Measurements from ENCODE around the gene ADAMTSL2.

ADAMTSL2 gene

GRCh38 chr9:133534346-133535291 is at the start of gene ADAMTSL2:
TSS of gene ADAMTSL2 (plus strand) at chr9:133534704. CDS start at chr9:133536713, 2,009 bp downstream.
- DNase-seq (ENCODE audit: low read depth in 2 of 2), result no peak

GRCh38 chr9:133485531-133486260 is 48.8 kb upstream of the ADAMTSL2 start:
- DNase-seq (ENCODE audit: low read depth in 2 of 2), result no peak

- no peak for DNase-seq (ENCODE audit: low read depth in 2 of 2)
These were observed 47.2 kb upstream of the ADAMTSL2 start for GRCh38 chr9:133487331-133487725.

GRCh38 chr9:133488686-133489252 is 45.7 kb upstream of the ADAMTSL2 start:
- DNase-seq (ENCODE audit: low read depth in 2 of 2), result no peak

GRCh38 chr9:133489253-133490190 is 45.0 kb upstream of the ADAMTSL2 start:
- DNase-seq (ENCODE audit: low read depth in 2 of 2), result no peak

GRCh38 chr9:133490201-133490681 is 44.3 kb upstream of the ADAMTSL2 start:
- DNase-seq (ENCODE audit: low read depth in 2 of 2), result no peak

DNA sequence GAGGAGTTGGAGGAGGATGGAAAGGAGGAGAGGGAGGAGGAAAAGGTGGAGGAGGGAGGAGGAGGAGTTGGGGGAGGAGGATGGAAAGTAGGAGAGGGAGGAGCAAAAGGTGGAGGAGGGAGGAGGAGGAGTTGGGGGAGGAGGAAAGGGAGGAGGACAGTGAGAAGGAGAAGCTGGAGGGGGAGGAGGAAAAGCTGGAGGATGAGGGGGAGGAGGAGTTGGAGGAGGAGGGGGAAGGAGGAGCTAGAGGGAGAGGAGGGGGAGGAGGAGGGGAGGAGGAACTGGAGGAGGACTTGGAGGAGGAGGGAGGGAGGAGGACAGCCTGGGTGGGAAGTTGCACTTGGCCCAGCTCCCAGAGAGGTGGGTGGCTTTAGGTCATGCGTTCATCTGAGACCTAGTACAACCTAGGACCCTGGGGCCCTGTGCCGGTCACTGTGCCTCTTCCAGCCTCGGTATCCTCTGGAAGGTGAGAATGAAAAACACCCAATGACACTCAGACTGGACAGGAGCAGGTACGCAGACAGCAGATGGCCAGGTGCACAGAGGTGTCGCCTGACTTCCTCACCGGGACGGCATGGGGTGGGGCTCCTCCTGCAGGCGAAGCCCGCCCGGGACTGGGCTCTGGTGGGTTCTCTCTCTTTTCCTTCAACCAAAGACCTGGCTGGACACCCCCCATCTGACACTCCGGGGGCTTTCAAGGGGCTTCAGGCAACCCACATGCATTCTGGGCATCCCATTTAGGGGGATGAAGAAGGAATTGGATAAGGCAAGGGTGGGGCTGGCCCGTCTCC is 43.4 kb upstream of the ADAMTSL2 start:
- DNase-seq (ENCODE audit: low read depth in 2 of 2), result no peak

DNA sequence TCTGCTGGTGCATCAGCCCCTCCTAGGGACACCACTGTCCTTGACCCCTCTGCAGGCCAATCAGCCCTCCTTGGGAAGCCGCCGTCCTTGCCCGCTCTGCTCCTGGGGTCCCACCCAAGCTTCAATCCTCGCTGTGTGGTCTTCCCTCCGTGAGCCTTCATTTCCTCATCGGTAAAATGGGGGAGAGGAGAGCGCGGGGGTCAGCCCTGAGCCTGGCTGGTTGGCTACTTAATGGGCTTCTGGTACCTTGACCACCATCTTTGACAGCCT is 42.9 kb upstream of the ADAMTSL2 start:
- DNase-seq (ENCODE audit: low read depth in 2 of 2), result no peak

DNA sequence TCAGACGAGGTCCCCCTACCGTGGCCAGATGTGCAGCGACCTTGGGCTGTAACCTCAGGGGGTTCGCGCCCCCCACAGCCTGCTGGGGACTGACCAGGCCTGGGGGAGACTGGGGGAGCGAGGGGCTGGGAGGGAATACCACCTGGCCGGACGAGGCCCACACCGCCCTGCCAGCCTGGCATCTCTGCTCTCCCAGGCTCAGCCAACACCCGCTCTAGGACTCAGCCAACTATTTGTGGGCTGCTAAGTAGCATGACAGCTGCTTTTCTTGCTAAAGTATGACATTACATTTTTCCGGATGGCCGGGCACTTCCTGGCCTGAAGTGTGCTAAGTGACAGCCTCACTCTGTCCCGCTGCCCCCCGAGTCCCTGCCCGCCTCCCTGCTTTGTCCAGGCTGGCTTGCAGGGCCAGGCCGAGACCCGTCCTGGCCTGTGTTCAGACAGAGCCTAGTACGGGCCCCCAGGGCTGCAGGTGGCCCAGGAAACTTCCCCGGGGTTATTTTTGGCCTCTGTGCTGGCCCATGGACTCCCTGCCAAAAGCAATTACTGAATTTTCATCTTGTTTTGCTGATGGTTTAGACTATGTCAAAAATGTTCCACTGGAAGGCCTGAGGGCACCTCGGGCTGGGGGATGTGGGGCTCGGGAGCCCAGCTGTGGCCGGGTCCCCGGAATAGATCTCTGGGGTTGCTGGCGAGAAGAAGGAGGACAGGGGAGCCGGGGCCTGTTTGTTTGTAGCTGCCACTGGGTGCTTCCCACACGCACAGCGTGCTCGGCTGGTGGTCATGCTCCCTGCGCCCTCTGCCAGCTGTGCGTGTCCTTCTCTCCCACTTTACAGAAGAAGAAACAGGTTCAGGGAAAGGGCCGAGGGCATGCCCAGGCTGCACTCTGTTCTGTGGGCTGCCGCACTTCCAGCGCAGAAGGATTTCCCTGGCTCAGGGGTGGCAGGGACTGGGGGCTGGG is 42.2 kb upstream of the ADAMTSL2 start:
- DNase-seq (ENCODE audit: low read depth in 2 of 2), result no peak

GRCh38 chr9:133493428-133493827 is 41.1 kb upstream of the ADAMTSL2 start:
- DNase-seq (ENCODE audit: low read depth in 2 of 2), result no peak

GRCh38 chr9:133493845-133494540 is 40.5 kb upstream of the ADAMTSL2 start:
- DNase-seq (ENCODE audit: low read depth in 2 of 2), result no peak

GRCh38 chr9:133494636-133495326 is 39.7 kb upstream of the ADAMTSL2 start:
- no peak for DNase-seq (ENCODE audit: low read depth in 2 of 2)

DNA sequence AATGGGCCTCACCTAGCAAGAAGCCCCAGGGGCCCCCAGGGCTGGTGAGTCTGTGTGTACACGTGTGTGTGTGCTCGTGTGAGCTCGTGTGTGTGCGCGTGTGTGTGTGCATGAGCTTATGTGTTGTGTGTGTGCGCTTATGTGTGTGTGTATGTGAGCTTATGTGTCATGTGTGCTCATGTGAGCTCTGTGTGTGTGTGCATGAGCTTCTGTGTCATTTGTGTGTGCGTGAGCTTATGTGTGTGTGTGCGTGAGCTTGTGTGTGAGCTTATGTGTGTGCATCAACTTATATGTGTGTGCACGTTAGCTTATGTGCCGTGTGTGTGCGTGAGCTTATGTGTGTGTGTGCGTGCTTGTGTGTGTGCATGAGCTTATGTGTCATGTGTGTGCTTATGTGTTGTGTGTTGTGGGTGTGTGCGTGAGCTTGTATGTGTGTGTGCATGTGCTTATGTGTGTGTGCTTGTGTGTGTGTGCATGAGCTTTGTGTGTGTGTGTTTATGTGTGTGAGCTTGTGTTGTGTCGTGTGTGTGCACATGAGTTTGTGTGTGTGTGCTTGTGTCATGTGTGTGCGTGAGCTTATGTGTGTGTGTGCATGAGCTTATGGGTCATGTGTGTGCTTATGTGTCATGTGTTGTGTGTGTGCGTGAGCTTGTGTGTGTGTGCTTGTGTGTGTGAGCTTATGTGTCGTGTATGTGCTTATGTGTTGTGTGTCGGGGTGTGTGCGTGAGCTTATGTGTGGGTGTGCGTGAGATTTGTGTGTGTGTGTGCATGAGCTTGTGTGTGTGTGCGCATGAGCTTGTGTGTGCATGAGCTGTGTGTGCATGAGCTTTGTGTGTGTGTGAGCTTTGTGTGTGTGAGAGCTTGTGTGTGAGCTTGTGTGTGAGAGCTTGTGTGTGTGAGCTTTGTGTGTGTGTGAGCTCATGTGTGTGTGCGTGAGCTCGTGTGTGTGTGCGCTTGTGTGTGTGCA is 38.9 kb upstream of the ADAMTSL2 start:
- no peak for DNase-seq (ENCODE audit: low read depth in 2 of 2)

DNA sequence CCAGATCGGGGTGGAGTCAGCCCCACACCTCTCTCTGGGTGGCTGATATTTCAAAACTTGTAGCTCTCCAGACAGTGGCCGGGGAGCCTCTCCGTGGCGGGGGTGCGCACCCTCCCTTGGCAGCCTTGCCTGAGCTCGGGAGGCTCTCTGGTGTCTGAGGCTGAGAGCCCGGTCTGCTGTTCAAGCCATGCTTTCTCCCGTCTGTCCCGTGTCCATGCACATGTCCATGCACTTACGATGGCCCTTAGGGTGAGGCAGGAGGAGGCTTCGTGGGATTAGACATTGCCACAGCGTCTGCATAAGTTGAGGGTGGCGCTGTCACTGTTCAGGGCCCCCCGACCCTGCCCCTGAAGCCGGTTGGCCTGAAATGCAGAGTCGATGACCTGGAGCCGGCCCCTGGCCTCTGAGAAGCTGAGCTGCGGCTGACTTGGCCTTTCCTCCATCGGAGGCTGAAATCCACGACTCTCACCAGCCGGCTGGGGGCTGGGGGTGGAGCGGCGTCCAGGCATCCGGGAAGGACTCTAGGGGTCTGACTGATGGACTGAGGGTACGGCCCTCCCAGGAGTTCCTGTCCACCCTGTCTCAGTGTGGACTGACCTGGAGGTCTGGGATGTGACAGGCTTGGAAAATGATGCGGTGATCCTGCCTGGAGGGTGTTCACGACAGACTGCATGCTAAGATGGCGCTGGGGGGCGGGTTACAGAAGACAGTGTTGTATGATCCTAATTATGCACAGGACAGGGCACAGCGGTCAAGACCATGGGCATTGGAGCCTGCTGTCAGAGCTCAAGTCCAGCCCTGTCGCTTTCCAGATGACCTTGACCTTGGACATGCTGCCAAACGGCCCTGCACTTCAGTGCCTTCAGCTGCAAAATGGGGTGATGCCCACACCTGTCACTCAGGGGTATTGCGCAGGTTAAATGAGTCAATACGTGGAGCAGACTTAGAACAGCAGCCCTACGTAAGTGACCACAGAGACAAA is 37.4 kb upstream of the ADAMTSL2 start:
- no peak for DNase-seq (ENCODE audit: low read depth in 2 of 2)

- no peak for DNase-seq (ENCODE audit: low read depth in 2 of 2)
These were observed 35.2 kb upstream of the ADAMTSL2 start for GRCh38 chr9:133499132-133499891.
